Measurements from ENCODE around the gene ST3GAL4. TPM values are rescaled to one million over a fixed set of nuclear protein-coding genes. Genes with fewer than 3 reads are reported as not detected.

Gene ST3GAL4
- total and polyA plus RNA-seq, 2 of the 8 experiments (the other 6 are each of a cell fraction or from before 2014, with no cell fraction given), result 15.6 to 20.0 TPM

DNA sequence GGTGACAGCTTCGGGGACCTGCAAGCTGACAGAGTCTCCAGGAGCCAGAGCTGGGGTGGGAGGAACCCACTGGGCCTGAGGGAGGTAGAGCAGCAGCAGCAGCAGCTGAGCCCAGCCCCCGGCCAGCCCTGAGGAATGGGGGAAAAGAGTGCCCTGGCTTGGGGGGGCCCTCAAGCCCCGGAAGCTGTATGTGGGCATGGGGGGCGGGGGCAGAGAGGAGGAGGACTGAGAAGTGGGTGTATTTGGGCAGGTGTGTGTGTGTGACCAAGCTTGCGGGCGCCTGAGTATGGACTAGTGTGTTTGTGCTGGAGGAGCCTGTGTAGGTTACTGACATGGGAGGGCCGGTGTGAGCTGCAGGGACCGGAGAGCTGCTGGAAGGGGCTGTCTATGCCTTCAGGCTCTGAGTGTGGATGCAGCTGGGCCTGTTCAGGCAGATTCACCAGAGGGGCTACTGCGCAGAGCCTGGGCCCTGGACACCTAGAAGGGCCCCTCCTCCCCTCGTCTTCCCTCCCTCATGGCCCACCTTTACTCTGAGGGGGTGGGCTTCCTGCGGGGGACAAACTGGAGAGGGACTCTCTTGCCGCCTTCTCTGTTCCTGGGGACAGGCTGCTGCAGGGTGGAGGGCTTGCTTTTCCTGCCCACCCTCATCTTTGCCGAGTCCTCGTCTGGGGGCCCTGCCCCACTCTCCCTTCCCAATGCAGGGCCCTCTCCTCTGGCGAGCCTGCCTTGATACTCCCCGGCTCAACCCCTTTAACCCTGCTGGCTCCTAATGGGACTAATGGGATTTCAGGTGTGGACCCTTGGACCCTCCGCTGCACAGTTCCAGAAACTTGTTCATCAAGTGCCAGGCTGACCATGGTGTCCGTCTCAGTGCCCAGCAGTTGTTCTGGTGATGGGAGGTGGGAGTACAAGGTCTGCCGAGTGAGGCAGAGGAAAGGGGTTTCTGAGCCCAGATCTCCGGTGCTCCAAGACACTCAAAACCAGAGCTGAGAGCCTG, 28.2 kb downstream of the ST3GAL4 start:
- ChIA-PET POLR2A (ENCODE audit: partially characterized antibody) (interaction anchor here (1.5 kb wide), 1 partner anchor 28 kb away, joined by 5 read pairs; the partner anchor contains the start of gene ST3GAL4), CTCF (ENCODE audit: partially characterized antibody) (interaction anchor here (0.5 to 1.4 kb wide), 6 partner anchors 9 to 492 kb away, joined by 3 to 7 read pairs (median 4); partner anchors contain the start of gene ST3GAL4)
- TF ChIP-seq EP300 (IDR thresholded peaks at IDR 0.05; ENCODE audit: borderline replicate concordance in 1 of 2, low read depth in 2 of 2, low read length in 2 of 2) (no peak), TCF12 (IDR thresholded peaks at IDR 0.05; ENCODE audit: low read depth, low read length) (no peak), SIRT6 (IDR thresholded peaks at IDR 0.05; ENCODE audit: low read length) (no peak), RNF2 (IDR thresholded peaks at IDR 0.05; ENCODE audit: borderline replicate concordance, low read depth, low read length, missing control alignments, poor library complexity, severe bottlenecking) (no peak), FOSL1 (IDR thresholded peaks at IDR 0.05; ENCODE audit: insufficient read depth, low read depth, low read length) (no peak), ZNF274 (IDR thresholded peaks at IDR 0.05; ENCODE audit: borderline replicate concordance, extremely low read depth, low read length) (no peak), RFX5 (IDR thresholded peaks at IDR 0.05; ENCODE audit: borderline replicate concordance, low read depth, low read length) (no peak), POLR2A (IDR thresholded peaks at IDR 0.05; ENCODE audit: control extremely low read depth in 1 of 2, low read depth in 2 of 2, low read length in 2 of 2) (no peak), TAF1 (IDR thresholded peaks at IDR 0.05; ENCODE audit: low read depth, low read length) (no peak), SP2 (IDR thresholded peaks at IDR 0.05; ENCODE audit: low read length) (no peak), HDAC2 (IDR thresholded peaks at IDR 0.05; ENCODE audit: borderline replicate concordance in 1 of 2, low read depth in 2 of 2, low read length in 2 of 2) (no peak)

More for the DNA sequence above, 28.2 kb downstream of the ST3GAL4 start:
- Histone ChIP-seq H3K27ac (ENCODE audit: low read depth, low read length) (no peak overlapping the region), H3K23me2 (ENCODE audit: low read depth, low read length) (no peaks in the 10 kb centered on the region), H2BK120ac (replicated peaks; ENCODE audit: low read depth, low read length) (no peak overlapping the region), H3K18ac (ENCODE audit: extremely low read depth, low read length) (no peak overlapping the region), H3K4me3 (ENCODE audit: extremely low read depth in 1 of 4, insufficient read depth in 2 of 4, low read depth in 3 of 4, low read length in 4 of 4) (no peak overlapping the region), H2AFZ (ENCODE audit: low read length) (no peak overlapping the region), H3K36me3 (ENCODE audit: control insufficient read depth in 2 of 4, insufficient read depth in 4 of 4, low read length in 3 of 4) (no peaks in the 10 kb centered on the region), H4K20me1 (replicated peaks in 1 of 2; ENCODE audit: control insufficient read depth in 1 of 2, insufficient read depth in 2 of 2, low read length in 2 of 2) (peaks cover 0 to 6% of the 10 kb centered on the region in 2 experiments), H3K56ac (replicated peaks; ENCODE audit: insufficient read length, low read depth, low read length) (no peak overlapping the region), H4K91ac (replicated peaks; ENCODE audit: insufficient read length, low read length) (no peak overlapping the region), H3K14ac (ENCODE audit: insufficient read length) (no peak overlapping the region), H3K23ac (ENCODE audit: insufficient read length) (no peak overlapping the region), H3K9ac (replicated peaks in 1 of 4; ENCODE audit: extremely low read depth in 1 of 4, low read depth in 3 of 4, low read length in 3 of 4) (no peak overlapping the region), H2BK5ac (ENCODE audit: low read depth, low read length) (no peak overlapping the region), H3K4ac (replicated peaks; ENCODE audit: insufficient read length, low read depth, low read length) (no peak overlapping the region), H3K79me2 (ENCODE audit: control insufficient read depth in 1 of 2, insufficient read depth in 2 of 2, low read length in 2 of 2) (peaks cover 0 to 3% of the 10 kb centered on the region in 2 experiments; a peak in 1 of 4 replicates), H2BK15ac (ENCODE audit: low read length) (no peak overlapping the region), H2AK5ac (ENCODE audit: low read depth, low read length) (no peak overlapping the region), H2BK20ac (ENCODE audit: low read length) (no peak overlapping the region), H3K4me2 (ENCODE audit: insufficient read depth in 1 of 2, low read depth in 2 of 2, low read length in 2 of 2) (no peak overlapping the region), H4K8ac (ENCODE audit: extremely low read depth, insufficient read depth, low read length) (peak overlapping the region; percentile 18; the same call in 1 of the 2 replicates), H3K79me1 (ENCODE audit: low read depth, low read length) (0 out of 2 replicates have a peak, but pooled peaks cover 5% of the 10 kb centered on the region), H2BK12ac (ENCODE audit: low read depth, low read length) (no peak overlapping the region), H3K9me3 (ENCODE audit: insufficient read depth in 2 of 2, low read depth in 1 of 2, low read length in 1 of 2) (no peaks in the 10 kb centered on the region), H4K5ac (ENCODE audit: insufficient read length, low read depth, low read length) (no peak overlapping the region), H3K4me1 (replicated peaks in 1 of 4; ENCODE audit: control insufficient read depth in 3 of 4, insufficient read depth in 4 of 4, low read length in 3 of 4) (peaks cover 0 to 8% (median 3%) of the 10 kb centered on the region in 4 experiments; a peak in 5 of 7 replicates), H3K27me3 (replicated peaks in 1 of 4; ENCODE audit: control insufficient read depth in 3 of 4, extremely low read depth in 1 of 4, insufficient read depth in 3 of 4, low read length in 3 of 4) (no peaks in the 10 kb centered on the region)
- FAIRE-seq (no peak), DNase-seq (ENCODE audit: low read depth in 1 of 2, low spot score in 2 of 2) (no peak)
- WGBS, 2 experiments (ENCODE audit: extremely low coverage in 1 of 2, insufficient coverage in 1 of 2, insufficient read length in 1 of 2, insufficient replicate concordance in 2 of 2, low coverage in 1 of 2, low lambda C conversion rate in 2 of 2, missing lambda C conversion rate in 1 of 2), result 88% methylated on average over 19 of the region's 20 CpGs; no CpG with 5 or more reads in 1 of the 2 experiments
